Neural progenitor cell (in vitro differentiated cells): ENCODE measurements around the gene ADORA2A. TPM values are rescaled to one million over a fixed set of nuclear protein-coding genes. Genes with fewer than 3 reads are reported as not detected.

Experiments used
- DNase-seq: peaks from one replicate; pipeline ENCODE4 v3.0.0-alpha.2; 2016; ENCODE audit warnings: low spot score
- H2AFZ ChIP-seq: fragments of 200-600 bp; sonication (generic); replicated peaks from 2 replicates; pipeline ENCODE4 v1.6.1; 2016; ENCODE audit warnings: antibody characterized with exemption
- H3F3A ChIP-seq: fragments of 200-600 bp; sonication (generic); 2 replicates; pipeline ENCODE4 v1.6.1; 2016; ENCODE audit warnings: antibody characterized with exemption, low read depth
- H3K27ac ChIP-seq: fragments of 200-600 bp; sonication (generic); 2 replicates; pipeline ENCODE4 v1.5.1; 2016; ENCODE audit warnings: mild to moderate bottlenecking
- H3K27me3 ChIP-seq: fragments of 200-600 bp; sonication (generic); 2 replicates; pipeline ENCODE4 v1.6.1; 2016; ENCODE audit warnings: mild to moderate bottlenecking, moderate library complexity
- H3K36me3 ChIP-seq: fragments of 200-600 bp; sonication (generic); 2 replicates; pipeline ENCODE4 v1.5.1; 2016
- H3K4me1 ChIP-seq: fragments of 200-600 bp; sonication (generic); 2 replicates; pipeline ENCODE4 v1.6.1; 2016; ENCODE audit warnings: mixed run types
- H3K4me2 ChIP-seq: fragments of 200-600 bp; sonication (generic); 2 replicates; pipeline ENCODE4 v1.6.1; 2016
- H3K4me3 ChIP-seq: fragments of 200-600 bp; sonication (generic); 2 replicates; pipeline ENCODE4 v1.5.1; 2016
- H3K79me2 ChIP-seq: fragments of 200-600 bp; sonication (generic); 2 replicates; pipeline ENCODE4 v1.6.1; 2016; ENCODE audit warnings: low read depth
- H3K9ac ChIP-seq: fragments of 200-600 bp; sonication (generic); 2 replicates; pipeline ENCODE4 v1.6.1; 2016
- H3K9me3 ChIP-seq: fragments of 200-600 bp; sonication (generic); 2 replicates; pipeline ENCODE4 v1.5.1; 2016; ENCODE audit warnings: low read depth
- H4K20me1 ChIP-seq: fragments of 200-600 bp; sonication (generic); 2 replicates; pipeline ENCODE4 v1.6.1; 2016; ENCODE audit warnings: low read depth
- H3K27ac Mint-ChIP-seq: 3 replicates; pipeline ENCODE4 v1.8.0; 2021; ENCODE audit warnings: mixed read lengths
- H3K27me3 Mint-ChIP-seq: 2 replicates; pipeline ENCODE4 v1.8.0; 2022; ENCODE audit warnings: low read depth, mild to moderate bottlenecking, inconsistent platforms, moderate library complexity, mixed read lengths; ENCODE audit not compliant: insufficient read depth
- H3K36me3 Mint-ChIP-seq: 3 replicates; pipeline ENCODE4 v1.8.0; 2021; ENCODE audit warnings: mixed read lengths
- H3K4me1 Mint-ChIP-seq: 3 replicates; pipeline ENCODE4 v1.8.0; 2021; ENCODE audit warnings: mixed read lengths
- H3K4me3 Mint-ChIP-seq: 3 replicates; pipeline ENCODE4 v1.8.0; 2021; ENCODE audit warnings: mild to moderate bottlenecking, moderate library complexity, mixed read lengths
- H3K9me3 Mint-ChIP-seq: 3 replicates; pipeline ENCODE4 v1.8.0; 2020; ENCODE audit warnings: mixed read lengths
- CTCF ChIP-seq: fragments of 200-600 bp; sonication (generic); IDR thresholded peaks from 2 replicates; pipeline ENCODE4 v1.5.1; 2017; ENCODE audit warnings: antibody characterized with exemption, mild to moderate bottlenecking
- EZH2 ChIP-seq: fragments of 200-600 bp; sonication (generic); IDR thresholded peaks from 2 replicates; pipeline ENCODE4 v1.6.1; 2017; ENCODE audit warnings: antibody characterized with exemption, mild to moderate bottlenecking, moderate library complexity
- EZH2phosphoT487 ChIP-seq: fragments of 200-600 bp; sonication (generic); IDR thresholded peaks from 2 replicates; pipeline ENCODE4 v1.6.1; 2017; ENCODE audit warnings: antibody characterized with exemption
- total RNA-seq: library from RNA; depleted of rRNA; stranded (reverse); fragments of >200 nt; gene quantifications from 2 replicates; pipeline ENCODE4 v1.2.3, GENCODE V29; 2015; ENCODE audit warnings: low replicate concordance

Gene ADORA2A
- total RNA-seq, 1 donor from 2014 or later, result 0.51 TPM

- no peaks in the 10 kb centered on the region for H3K9me3 Mint-ChIP-seq
- H3K27me3 ChIP-seq, result no peaks in the 10 kb centered on the region
- TF ChIP-seq CTCF, result no peak
- TF ChIP-seq EZH2, result no peak
- no peak for TF ChIP-seq EZH2phosphoT487
- no peak overlapping the region for H3K9ac ChIP-seq
- H3K79me2 ChIP-seq, result no peaks in the 10 kb centered on the region
- H3K4me1 Mint-ChIP-seq, result no peaks in the 10 kb centered on the region
- no peak overlapping the region for H2AFZ ChIP-seq
- H3K27ac ChIP-seq, result no peak overlapping the region
- no peaks in the 10 kb centered on the region for H3K36me3 ChIP-seq
- no peak overlapping the region for H3K4me2 ChIP-seq
- H3K27ac Mint-ChIP-seq, result no peak overlapping the region
- H4K20me1 ChIP-seq, result peaks cover 10% of the 10 kb centered on the region
- H3K9me3 ChIP-seq, result no peaks in the 10 kb centered on the region
- no peak for DNase-seq
- no peaks in the 10 kb centered on the region for H3F3A ChIP-seq
- no peaks in the 10 kb centered on the region for H3K27me3 Mint-ChIP-seq
- H3K36me3 Mint-ChIP-seq, result peaks cover 15% of the 10 kb centered on the region
- H3K4me1 ChIP-seq, result peaks cover 4% of the 10 kb centered on the region
- no peak overlapping the region for H3K4me3 ChIP-seq
- no peak overlapping the region for H3K4me3 Mint-ChIP-seq
These were observed 35.0 kb upstream of the ADORA2A start for GRCh38 chr22:24392218-24392931.

- Mint-ChIP-seq H3K27ac (no peak overlapping the region), H3K4me3 (no peak overlapping the region)
- H3K36me3 ChIP-seq, result no peaks in the 10 kb centered on the region
These were observed 34.3 kb upstream of the ADORA2A start for GRCh38 chr22:24393012-24393559.

DNA sequence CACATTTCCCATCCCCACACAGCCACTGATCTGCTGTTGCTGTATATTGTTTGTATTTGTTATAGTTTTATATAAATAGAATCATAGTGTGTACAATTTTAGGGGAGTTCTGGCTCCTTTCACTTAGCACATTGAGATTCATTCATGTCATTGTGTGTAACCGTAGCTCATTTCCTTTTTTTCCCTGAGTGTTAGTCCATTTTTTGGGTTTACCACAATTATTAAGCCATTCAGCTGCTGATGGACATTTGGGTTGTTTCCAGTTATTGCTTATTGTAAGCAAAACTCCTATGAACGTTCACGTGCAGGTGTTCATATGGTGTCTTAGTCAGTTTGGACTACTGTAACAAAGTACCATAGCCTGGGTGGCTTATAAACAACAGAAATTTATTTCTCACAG, 33.6 kb upstream of the ADORA2A start:
- Mint-ChIP-seq H3K27ac (no peak overlapping the region), H3K4me3 (no peak overlapping the region), H3K4me1 (no peaks in the 10 kb centered on the region), H3K9me3 (no peaks in the 10 kb centered on the region), H3K27me3 (no peaks in the 10 kb centered on the region), H3K36me3 (peaks cover 21% of the 10 kb centered on the region)
- H3K27me3 ChIP-seq, result no peaks in the 10 kb centered on the region
- peaks cover 10% of the 10 kb centered on the region for H4K20me1 ChIP-seq
- peaks cover 4% of the 10 kb centered on the region for H3K4me1 ChIP-seq
- no peak overlapping the region for H3K4me3 ChIP-seq
- DNase-seq, result no peak
- TF ChIP-seq CTCF (no peak), EZH2 (no peak), EZH2phosphoT487 (no peak)
- no peak overlapping the region for H2AFZ ChIP-seq
- no peaks in the 10 kb centered on the region for H3K36me3 ChIP-seq
- H3K9ac ChIP-seq, result no peak overlapping the region
- no peaks in the 10 kb centered on the region for H3K9me3 ChIP-seq
- H3F3A ChIP-seq, result no peaks in the 10 kb centered on the region
- H3K79me2 ChIP-seq, result no peaks in the 10 kb centered on the region
- no peak overlapping the region for H3K4me2 ChIP-seq
- no peak overlapping the region for H3K27ac ChIP-seq

More at GRCh38 chr22:24393012-24393559, 34.3 kb upstream of the ADORA2A start:
- Histone ChIP-seq H2AFZ (no peak overlapping the region), H3K79me2 (no peaks in the 10 kb centered on the region), H3K27me3 (no peaks in the 10 kb centered on the region), H3F3A (no peaks in the 10 kb centered on the region), H3K4me1 (peaks cover 4% of the 10 kb centered on the region), H3K27ac (no peak overlapping the region), H3K4me2 (no peak overlapping the region), H4K20me1 (peaks cover 10% of the 10 kb centered on the region), H3K9me3 (no peaks in the 10 kb centered on the region), H3K9ac (no peak overlapping the region), H3K4me3 (no peak overlapping the region)
- H3K4me1 Mint-ChIP-seq, result no peaks in the 10 kb centered on the region
- DNase-seq, result no peak
- no peaks in the 10 kb centered on the region for H3K9me3 Mint-ChIP-seq
- TF ChIP-seq EZH2 (no peak), CTCF (no peak), EZH2phosphoT487 (no peak)
- peaks cover 17% of the 10 kb centered on the region for H3K36me3 Mint-ChIP-seq
- no peaks in the 10 kb centered on the region for H3K27me3 Mint-ChIP-seq
